Brain microvascular endothelial cell (primary cell): Measurements from ENCODE around the gene KATNAL1.
"Not testable (repeated sequence)": the region's sequence is repeated elsewhere in the genome, so short reads cannot be mapped to it uniquely, and the experiment has no call there.

Source experiments
- DNase-seq: peaks from one replicate; pipeline ENCODE4 v3.0.0-alpha.2; 2020
- H3K27ac ChIP-seq: fragments of 250-450 bp; sonication (Bioruptor Pico); 2 replicates; pipeline ENCODE4 v1.5.1; 2020; ENCODE audit warnings: mild to moderate bottlenecking, moderate library complexity
- H3K27me3 ChIP-seq: fragments of 250-450 bp; sonication (Bioruptor Pico); replicated peaks from 2 replicates; pipeline ENCODE4 v1.5.1; 2020; ENCODE audit warnings: mild to moderate bottlenecking
- H3K36me3 ChIP-seq: fragments of 250-450 bp; sonication (Bioruptor Pico); replicated peaks from 2 replicates; pipeline ENCODE4 v1.5.1; 2020; ENCODE audit warnings: mild to moderate bottlenecking
- H3K4me3 ChIP-seq: 2 replicates; pipeline ENCODE4 v1.5.1; 2011; ENCODE audit warnings: low read depth, mild to moderate bottlenecking, control low read depth, low read length, moderate library complexity
- in situ Hi-C: cut with HindIII; loops from 2 replicates; pipeline ENCODE4 v1.10.0; 2017; ENCODE audit warnings: low sequenced_read_pairs, low pct_ligation_motif_present
- TF ChIP-seq, protein P1 (sequence below): IDR thresholded peaks from 2 replicates; pipeline ENCODE4 v1.5.1; 2011; ENCODE audit warnings: low read depth, mild to moderate bottlenecking, moderate library complexity, low read length, control low read depth, inconsistent platforms; ENCODE audit errors: missing control alignments

KATNAL1 gene

DNA sequence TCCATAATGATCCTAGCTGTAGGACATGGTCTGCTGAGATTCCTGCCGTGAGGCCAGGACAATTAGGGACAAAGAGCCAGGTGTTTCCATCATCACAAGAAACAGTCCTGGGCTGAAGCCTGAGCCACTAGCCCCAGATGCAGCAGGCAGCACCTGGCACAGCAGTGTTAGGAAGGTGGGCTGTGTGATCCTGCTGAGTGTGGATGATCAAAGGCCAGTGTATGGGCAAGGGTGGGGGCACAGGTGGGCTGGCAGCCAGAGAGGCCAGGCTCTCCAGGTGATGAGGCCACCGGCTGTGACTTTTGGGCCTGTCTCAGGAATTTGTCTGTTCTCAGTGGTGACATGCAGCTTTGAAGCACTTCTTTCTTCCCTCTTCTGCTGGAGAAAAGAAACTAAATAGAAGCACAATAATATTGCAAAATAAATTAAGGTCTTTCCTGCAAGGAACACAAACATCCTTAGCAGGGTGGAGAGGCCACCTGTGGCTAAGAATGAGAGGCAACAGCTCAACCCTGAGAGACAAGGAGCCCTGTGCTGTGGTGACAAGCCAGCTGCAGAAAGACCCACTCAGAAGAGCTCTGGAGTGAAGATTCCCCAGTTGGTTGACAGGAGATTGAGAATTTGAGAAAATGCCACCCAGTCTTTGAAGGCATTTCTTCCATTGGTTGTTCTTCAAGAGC is 127.6 kb downstream of the KATNAL1 start:
- no peak overlapping the region for H3K27ac ChIP-seq
- H3K4me3 ChIP-seq = no peak overlapping the region
- in situ Hi-C loops = no loop called here
- no peak for DNase-seq
- TF ChIP-seq, protein P1, sequence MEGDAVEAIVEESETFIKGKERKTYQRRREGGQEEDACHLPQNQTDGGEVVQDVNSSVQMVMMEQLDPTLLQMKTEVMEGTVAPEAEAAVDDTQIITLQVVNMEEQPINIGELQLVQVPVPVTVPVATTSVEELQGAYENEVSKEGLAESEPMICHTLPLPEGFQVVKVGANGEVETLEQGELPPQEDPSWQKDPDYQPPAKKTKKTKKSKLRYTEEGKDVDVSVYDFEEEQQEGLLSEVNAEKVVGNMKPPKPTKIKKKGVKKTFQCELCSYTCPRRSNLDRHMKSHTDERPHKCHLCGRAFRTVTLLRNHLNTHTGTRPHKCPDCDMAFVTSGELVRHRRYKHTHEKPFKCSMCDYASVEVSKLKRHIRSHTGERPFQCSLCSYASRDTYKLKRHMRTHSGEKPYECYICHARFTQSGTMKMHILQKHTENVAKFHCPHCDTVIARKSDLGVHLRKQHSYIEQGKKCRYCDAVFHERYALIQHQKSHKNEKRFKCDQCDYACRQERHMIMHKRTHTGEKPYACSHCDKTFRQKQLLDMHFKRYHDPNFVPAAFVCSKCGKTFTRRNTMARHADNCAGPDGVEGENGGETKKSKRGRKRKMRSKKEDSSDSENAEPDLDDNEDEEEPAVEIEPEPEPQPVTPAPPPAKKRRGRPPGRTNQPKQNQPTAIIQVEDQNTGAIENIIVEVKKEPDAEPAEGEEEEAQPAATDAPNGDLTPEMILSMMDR = no peak
- no peaks in the 10 kb centered on the region for H3K27me3 ChIP-seq
- H3K36me3 ChIP-seq = no peaks in the 10 kb centered on the region

DNA sequence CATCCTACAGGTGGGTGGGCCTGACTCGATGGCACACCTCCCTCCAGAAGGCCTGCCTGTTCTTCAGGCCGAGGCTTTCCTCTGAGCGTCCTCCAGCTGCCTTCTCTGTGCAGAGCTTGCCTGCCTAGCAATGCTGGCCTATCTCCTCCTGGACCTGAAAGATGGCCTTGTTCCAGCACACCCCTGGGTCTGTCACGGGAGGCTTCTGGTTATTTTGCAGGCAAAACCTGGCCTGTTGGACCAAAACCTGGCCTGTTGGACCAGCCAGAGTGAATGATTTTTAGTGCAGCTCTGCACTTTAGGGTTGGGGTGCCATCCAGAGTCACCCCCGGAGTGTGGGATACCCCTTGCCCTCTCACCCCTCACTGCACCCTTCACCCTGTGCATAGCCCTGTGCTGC is 128.4 kb downstream of the KATNAL1 start:
- TF ChIP-seq, protein P1 = no peak
- in situ Hi-C loops = no loop called here

DNA sequence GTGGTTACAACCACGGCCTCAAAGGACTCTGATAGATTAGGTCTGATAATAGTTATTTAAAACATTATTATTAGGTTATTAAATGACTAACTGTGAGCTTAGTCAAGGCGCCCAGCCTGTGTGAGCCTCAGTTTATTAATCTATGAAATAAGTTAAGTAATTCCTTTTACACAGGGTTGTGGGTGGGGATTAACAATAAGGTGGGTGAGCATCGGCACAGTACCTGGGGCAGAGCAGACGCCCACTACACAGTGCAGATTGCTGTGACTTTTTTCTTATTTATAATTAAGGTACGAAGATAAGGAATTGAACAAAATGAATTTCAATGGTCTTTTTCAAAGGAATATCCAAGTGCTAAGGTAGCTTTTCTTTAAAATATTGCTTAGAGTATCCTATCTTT is 132.2 kb downstream of the KATNAL1 start:
- Histone ChIP-seq H3K4me3 (no peak overlapping the region), H3K27ac (no peak overlapping the region), H3K36me3 (no peaks in the 10 kb centered on the region), H3K27me3 (no peaks in the 10 kb centered on the region)
- DNase-seq = no peak
- in situ Hi-C loops = no loop called here
- TF ChIP-seq, protein P1 = no peak

More for the DNA sequence above, 128.4 kb downstream of the KATNAL1 start:
- Histone ChIP-seq H3K27me3 (no peaks in the 10 kb centered on the region), H3K36me3 (no peaks in the 10 kb centered on the region), H3K4me3 (no peak overlapping the region), H3K27ac (no peak overlapping the region)
- DNase-seq = no peak

DNA sequence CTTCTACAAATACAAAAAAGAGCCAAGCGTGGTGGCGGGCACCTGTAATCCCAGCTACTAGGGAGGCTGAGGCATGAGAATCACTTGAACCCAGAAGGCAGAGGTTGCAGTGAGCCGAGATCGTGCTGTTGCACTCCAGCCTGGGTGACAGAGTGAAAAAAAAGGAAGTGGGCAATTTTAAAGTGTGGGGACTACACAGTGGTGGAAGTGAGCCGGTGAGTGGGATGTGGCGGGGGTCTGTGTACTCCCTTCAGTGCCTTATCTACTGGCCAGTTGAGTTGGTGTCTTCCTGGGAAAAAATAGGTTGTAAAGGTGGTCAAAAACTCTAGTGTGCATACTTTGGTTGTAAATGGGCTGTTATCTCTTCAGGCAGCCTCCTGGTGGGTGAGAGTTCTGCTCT is 133.1 kb downstream of the KATNAL1 start:
- H3K27ac ChIP-seq, H3K4me3 ChIP-seq, DNase-seq, in situ Hi-C loops, H3K27me3 ChIP-seq, H3K36me3 ChIP-seq: not testable (repeated sequence)

DNA sequence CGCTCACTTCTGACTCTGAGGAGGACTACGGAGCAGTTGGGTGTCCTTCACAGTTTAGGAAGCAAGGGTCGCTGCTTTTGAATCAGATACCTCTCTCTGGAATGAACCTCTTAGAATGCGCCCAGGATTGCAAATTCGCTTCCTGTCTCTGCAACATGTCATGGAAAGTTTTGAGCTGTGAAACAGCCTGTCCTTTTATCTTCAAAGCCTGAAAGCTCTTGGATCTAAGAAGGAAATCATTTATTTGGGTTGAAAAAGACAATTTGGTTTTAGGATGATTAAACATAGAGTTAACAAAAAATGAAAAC is 134.1 kb downstream of the KATNAL1 start:
- Histone ChIP-seq H3K4me3 (no peak overlapping the region), H3K27ac (no peak overlapping the region), H3K27me3 (no peaks in the 10 kb centered on the region), H3K36me3 (no peaks in the 10 kb centered on the region)
- DNase-seq = no peak
- TF ChIP-seq, protein P1 = no peak
- in situ Hi-C loops = no loop called here

DNA sequence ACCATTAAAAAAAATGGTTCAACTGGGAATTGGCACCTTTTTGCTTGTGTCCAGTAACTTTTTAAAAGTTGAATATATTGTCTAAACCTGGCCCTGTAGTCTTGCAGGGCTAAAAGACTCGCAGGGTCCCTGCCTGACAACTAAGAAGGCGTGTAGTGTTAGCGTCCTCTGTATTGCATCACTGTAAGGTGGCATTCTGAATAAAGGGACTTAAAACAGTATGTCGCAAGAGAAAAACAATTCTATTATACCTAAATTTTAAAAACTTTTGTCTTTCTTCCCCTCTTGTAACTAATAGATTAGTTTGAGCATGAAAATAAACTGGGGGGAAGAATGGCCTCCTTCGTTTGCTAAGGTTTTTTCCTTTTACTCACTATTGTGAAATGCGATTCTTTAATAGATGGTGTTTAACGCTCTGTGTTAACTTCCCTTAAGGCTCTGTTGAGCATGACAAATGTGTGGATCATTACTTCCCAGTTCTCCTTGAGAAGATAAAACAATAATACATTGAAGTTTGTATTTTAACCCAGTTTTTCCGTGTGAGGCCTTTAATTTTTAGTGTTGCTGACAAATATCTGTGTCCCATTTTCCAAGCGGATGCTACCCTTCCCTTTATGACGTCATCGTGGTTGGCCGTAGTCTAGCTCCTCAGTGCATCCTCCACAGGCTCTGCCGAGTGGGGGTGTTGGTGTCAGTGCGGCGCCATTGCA is 134.6 kb downstream of the KATNAL1 start:
- Histone ChIP-seq H3K27me3 (no peaks in the 10 kb centered on the region), H3K4me3 (no peak overlapping the region), H3K27ac (no peak overlapping the region), H3K36me3 (no peaks in the 10 kb centered on the region)
- in situ Hi-C loops = no loop called here
- DNase-seq = no peak
- TF ChIP-seq, protein P1 = no peak
